Measurements from ENCODE around the gene NOG.

- TF ChIP-seq POLR2A (IDR thresholded peaks at IDR 0.05) (no peak), CTCF (IDR thresholded peaks at IDR 0.05) (no peak)
Measured at GRCh38 chr17:56633681-56634080, 40.2 kb downstream of the NOG start.
